Esophagus muscularis mucosa (tissue), 4 donors: ENCODE data around the gene CAMK2N1. TPM values are rescaled to one million over a fixed set of nuclear protein-coding genes. Genes with fewer than 3 reads are reported as not detected.

Experiments
- DNase-seq: peaks from one replicate; pipeline ENCODE4 v3.0.0-alpha.2; 2017; ENCODE audit errors: extremely low spot score
- H3K27ac ChIP-seq, 4 donors: fragments of 200-600 bp; sonication (generic); replicated peaks in 1 of 4; 1 replicate in 3 of 4; 2 replicates in 1 of 4; pipeline ENCODE4 v1.5.1; 2016 to 2019; ENCODE audit warnings: mild to moderate bottlenecking in 1 of 4
- H3K27me3 ChIP-seq, 4 donors: fragments of 200-600 bp; sonication (generic); one replicate each; pipeline versions ENCODE4 v1.5.1 to v1.6.0; 2016 to 2019
- H3K36me3 ChIP-seq, 4 donors: fragments of 200-600 bp; sonication (generic); one replicate each; pipeline ENCODE4 v1.5.1; 2016 to 2019
- H3K4me1 ChIP-seq, 4 donors: fragments of 200-600 bp; sonication (generic); one replicate each; pipeline ENCODE4 v1.5.1; 2016 to 2019
- H3K4me3 ChIP-seq, 4 donors: fragments of 200-600 bp; sonication (generic); 1 replicate in 2 of 4; 2 replicates in 2 of 4; pipeline ENCODE4 v1.5.1; 2016 to 2019; ENCODE audit warnings: mild to moderate bottlenecking in 4 of 4, moderate library complexity in 1 of 4
- H3K9me3 ChIP-seq, 4 donors: fragments of 200-600 bp; sonication (generic); 1 replicate in 3 of 4; 2 replicates in 1 of 4; pipeline ENCODE4 v1.5.1; 2016 to 2019
- EP300 ChIP-seq: sonication (generic); formaldehyde crosslinking; IDR thresholded peaks from one replicate; pipeline ENCODE4 v1.6.1; 2017; ENCODE audit warnings: antibody characterized with exemption
- POLR2A ChIP-seq: fragments of 450-650 bp; IDR thresholded peaks from one replicate; pipeline ENCODE4 v1.6.1; 2017; ENCODE audit warnings: antibody characterized with exemption, moderate library complexity, mild to moderate bottlenecking, low read depth
- POLR2AphosphoS5 ChIP-seq, 2 donors: sonication (generic); formaldehyde crosslinking; IDR thresholded peaks; one replicate each; pipeline ENCODE4 v1.6.1; 2017; ENCODE audit warnings: antibody characterized with exemption in 2 of 2
- WGBS: methylation state at CpG from one replicate; pipeline ENCODE4 v1.1.5; 2018; 5-methylcytosine and 5-hydroxymethylcytosine counted together
- intact Hi-C: fragments of 100-400 bp; cut with DNase I; formaldehyde crosslinking; loops from one replicate; pipeline ENCODE4 v1.15.1; 2023
- total RNA-seq, 4 donors: library from RNA; depleted of rRNA; stranded (reverse); fragments of >200 nt; gene quantifications; one replicate each; pipeline versions ENCODE4 v1.1.0 to v1.2.1, GENCODE V29; 2016
- TF ChIP-seq, protein P1 (sequence below), 3 experiments: fragments of 200-600 bp in 2 of 3; fragments of 450-650 bp in 1 of 3; sonication (generic) in 2 of 3; IDR thresholded peaks; one replicate each; pipeline ENCODE4 v1.5.1; 2017 to 2019; ENCODE audit warnings: antibody characterized with exemption in 3 of 3, mild to moderate bottlenecking in 2 of 3, moderate library complexity in 1 of 3

The CAMK2N1 gene
- total RNA-seq, 4 donors from 2014 or later, result 22.2 to 31.1 (median 25.6) TPM

DNA sequence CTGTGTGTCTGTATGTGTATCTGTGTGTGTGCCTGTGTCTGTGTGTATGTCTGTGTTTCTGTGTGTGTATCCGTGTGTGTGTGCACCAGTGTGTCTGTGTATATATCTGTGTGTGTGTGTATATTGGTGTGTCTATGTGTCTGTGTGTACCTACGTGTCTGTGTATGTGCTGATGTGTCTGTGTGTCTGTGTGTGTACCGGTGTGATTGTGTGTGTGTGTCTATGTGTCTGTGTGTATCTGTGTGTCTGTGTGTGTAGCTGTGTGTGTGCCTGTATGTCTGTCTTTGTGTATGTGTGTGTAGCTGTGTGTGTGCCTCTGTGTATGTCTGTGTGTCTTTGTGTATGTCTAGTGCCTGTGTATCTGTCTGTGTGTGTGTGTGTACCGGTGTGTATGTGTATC is 32.0 kb downstream of the CAMK2N1 start:
- H3K27ac ChIP-seq, result no peak overlapping the region
- intact Hi-C loops, result no loop called here
- DNase-seq, result no peak
- H3K36me3 ChIP-seq, result no peaks in the 10 kb centered on the region
- H3K4me3 ChIP-seq, result no peak overlapping the region
- peaks cover 0 to 45% (median 5%) of the 10 kb centered on the region in 4 donors for H3K27me3 ChIP-seq
- no peaks in the 10 kb centered on the region for H3K4me1 ChIP-seq
- WGBS, result 85% methylated on average over 3 of the region's 4 CpGs
- no peak for TF ChIP-seq EP300
- no peak for TF ChIP-seq POLR2AphosphoS5 (IDR thresholded peaks at IDR 0.05)
- TF ChIP-seq POLR2A, result no peak
- H3K9me3 ChIP-seq, result no peaks in the 10 kb centered on the region

DNA sequence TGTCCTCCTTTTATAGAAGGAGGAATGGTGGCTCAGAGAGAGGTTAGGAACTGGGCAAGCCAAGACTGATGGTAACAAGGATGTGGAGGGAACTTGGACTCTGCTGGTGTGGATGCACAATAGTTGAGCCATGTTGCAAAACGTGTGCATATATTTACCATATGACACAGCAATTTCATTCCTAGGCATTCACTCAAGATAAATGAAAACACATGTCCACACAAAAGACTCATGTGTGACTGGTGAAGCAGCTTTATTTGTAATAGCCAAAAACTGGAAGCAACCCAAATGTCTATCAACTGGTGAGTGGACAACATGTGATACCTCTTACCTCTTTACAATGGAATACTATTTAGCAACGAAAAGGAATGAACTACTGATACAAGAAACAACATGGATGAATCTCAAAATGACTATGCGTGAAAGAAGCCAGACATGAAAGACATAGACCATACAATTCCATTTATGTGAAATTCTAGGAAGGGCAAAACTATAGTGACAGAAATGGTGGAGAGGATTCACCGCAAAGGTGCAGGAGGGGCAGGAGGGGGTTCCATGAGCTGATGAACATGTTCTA is 36.2 kb downstream of the CAMK2N1 start:
- 72% methylated on average over 4 of the region's 4 CpGs for WGBS
- Histone ChIP-seq H3K27me3 (peaks cover 0 to 60% (median 7%) of the 10 kb centered on the region in 4 donors), H3K9me3 (no peaks in the 10 kb centered on the region), H3K4me3 (no peak overlapping the region), H3K27ac (no peak overlapping the region), H3K4me1 (no peaks in the 10 kb centered on the region), H3K36me3 (no peaks in the 10 kb centered on the region)
- TF ChIP-seq, protein P1, sequence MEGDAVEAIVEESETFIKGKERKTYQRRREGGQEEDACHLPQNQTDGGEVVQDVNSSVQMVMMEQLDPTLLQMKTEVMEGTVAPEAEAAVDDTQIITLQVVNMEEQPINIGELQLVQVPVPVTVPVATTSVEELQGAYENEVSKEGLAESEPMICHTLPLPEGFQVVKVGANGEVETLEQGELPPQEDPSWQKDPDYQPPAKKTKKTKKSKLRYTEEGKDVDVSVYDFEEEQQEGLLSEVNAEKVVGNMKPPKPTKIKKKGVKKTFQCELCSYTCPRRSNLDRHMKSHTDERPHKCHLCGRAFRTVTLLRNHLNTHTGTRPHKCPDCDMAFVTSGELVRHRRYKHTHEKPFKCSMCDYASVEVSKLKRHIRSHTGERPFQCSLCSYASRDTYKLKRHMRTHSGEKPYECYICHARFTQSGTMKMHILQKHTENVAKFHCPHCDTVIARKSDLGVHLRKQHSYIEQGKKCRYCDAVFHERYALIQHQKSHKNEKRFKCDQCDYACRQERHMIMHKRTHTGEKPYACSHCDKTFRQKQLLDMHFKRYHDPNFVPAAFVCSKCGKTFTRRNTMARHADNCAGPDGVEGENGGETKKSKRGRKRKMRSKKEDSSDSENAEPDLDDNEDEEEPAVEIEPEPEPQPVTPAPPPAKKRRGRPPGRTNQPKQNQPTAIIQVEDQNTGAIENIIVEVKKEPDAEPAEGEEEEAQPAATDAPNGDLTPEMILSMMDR (IDR thresholded peaks at IDR 0.05), result no peak
- TF ChIP-seq POLR2AphosphoS5 (IDR thresholded peaks at IDR 0.05), result no peak
- TF ChIP-seq POLR2A, result no peak
- TF ChIP-seq EP300, result no peak
- no peak for DNase-seq
- intact Hi-C loops, result no loop called here

DNA sequence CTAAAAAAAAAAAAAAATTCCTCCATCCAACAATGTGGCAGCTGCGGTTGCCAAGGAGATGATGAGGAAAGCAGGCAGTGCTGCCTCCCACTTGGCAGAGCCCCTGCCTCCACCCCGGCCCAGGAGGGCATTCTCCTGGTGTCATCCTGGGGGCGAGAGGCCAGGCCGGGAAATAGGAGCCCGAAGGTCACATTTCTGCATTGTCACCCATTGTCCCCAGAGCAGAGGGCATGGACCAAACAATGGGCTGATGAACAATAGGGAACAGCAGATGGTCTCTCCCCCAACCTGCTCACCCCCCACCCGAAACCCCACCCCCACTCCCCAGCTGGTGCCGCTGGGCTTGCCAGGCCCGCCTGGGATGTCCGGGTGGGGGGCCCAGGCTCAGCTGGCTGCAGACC is 37.3 kb downstream of the CAMK2N1 start:
- 39% methylated on average over 4 of the region's 9 CpGs for WGBS
- DNase-seq, result no peak

DNA sequence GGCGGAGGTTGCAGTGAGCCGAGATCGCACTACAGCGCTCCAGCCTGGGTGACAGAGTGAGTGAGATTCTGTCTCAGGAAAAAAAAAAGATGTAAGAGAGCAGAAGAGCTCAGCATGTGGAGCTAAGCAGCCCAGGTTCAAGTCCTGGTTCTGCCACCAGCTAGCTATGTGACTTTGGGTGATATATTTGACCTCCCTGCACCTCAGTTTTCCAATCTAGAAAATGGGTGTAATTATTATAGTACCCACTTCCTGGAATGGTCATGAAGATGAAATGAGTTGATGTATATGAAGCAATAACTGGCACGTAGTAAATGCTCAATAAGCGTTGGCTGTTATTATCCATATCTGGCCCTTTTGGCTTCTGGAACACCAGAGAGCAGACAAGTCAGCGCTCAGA is 38.2 kb downstream of the CAMK2N1 start:
- H3K27me3 ChIP-seq, result peaks cover 0 to 52% (median 7%) of the 10 kb centered on the region in 4 donors
- H3K4me1 ChIP-seq, result no peaks in the 10 kb centered on the region
- H3K36me3 ChIP-seq, result no peaks in the 10 kb centered on the region
- 96% methylated on average over 7 of the region's 7 CpGs for WGBS
- no peak overlapping the region for H3K27ac ChIP-seq
- no peak overlapping the region for H3K4me3 ChIP-seq
- TF ChIP-seq POLR2A (no peak), POLR2AphosphoS5 (IDR thresholded peaks at IDR 0.05) (no peak), EP300 (no peak)
- TF ChIP-seq, protein P1 (IDR thresholded peaks at IDR 0.05), result no peak
- H3K9me3 ChIP-seq, result no peaks in the 10 kb centered on the region
- no peak for DNase-seq
- intact Hi-C loops, result no loop called here

More for the DNA sequence above, 37.3 kb downstream of the CAMK2N1 start:
- Histone ChIP-seq H3K4me3 (no peak overlapping the region), H3K27ac (no peak overlapping the region), H3K36me3 (no peaks in the 10 kb centered on the region), H3K27me3 (peaks cover 0 to 60% (median 7%) of the 10 kb centered on the region in 4 donors), H3K4me1 (no peaks in the 10 kb centered on the region), H3K9me3 (no peaks in the 10 kb centered on the region)
- intact Hi-C loops, result no loop called here
- no peak for TF ChIP-seq POLR2AphosphoS5 (IDR thresholded peaks at IDR 0.05)
- TF ChIP-seq, protein P1 (IDR thresholded peaks at IDR 0.05), result no peak
- TF ChIP-seq POLR2A, result no peak

DNA sequence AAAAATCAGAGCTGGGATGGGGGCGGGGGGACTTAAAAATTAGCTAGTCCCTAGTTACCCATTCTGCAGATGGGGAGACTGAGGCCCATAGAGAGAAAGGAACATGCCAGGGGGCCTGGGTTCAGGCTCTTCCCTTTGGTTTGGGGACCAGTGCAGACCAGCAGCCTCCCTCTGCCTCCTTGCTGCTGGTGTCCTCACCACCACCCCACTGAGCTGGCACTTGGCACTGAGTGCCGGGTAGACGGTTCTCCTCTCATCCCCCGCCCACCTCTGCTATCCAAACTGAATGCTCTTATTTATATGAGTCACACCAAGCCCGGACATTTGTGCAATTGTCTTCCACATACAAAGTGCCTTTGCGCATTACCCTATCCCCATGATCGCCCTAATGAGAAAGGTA is 39.2 kb downstream of the CAMK2N1 start:
- DNase-seq, result no peak
- intact Hi-C loops, result no loop called here
- Histone ChIP-seq H3K36me3 (no peaks in the 10 kb centered on the region), H3K27ac (no peak overlapping the region), H3K9me3 (no peaks in the 10 kb centered on the region), H3K4me1 (no peaks in the 10 kb centered on the region), H3K27me3 (peaks cover 0 to 42% (median 7%) of the 10 kb centered on the region in 4 donors), H3K4me3 (no peak overlapping the region)
- no peak for TF ChIP-seq POLR2A
- TF ChIP-seq EP300, result no peak
- TF ChIP-seq, protein P1 (IDR thresholded peaks at IDR 0.05), result no peak
- TF ChIP-seq POLR2AphosphoS5 (IDR thresholded peaks at IDR 0.05), result no peak
- 75% methylated on average over 7 of the region's 7 CpGs for WGBS
